ENCODE measurements around the gene NKAIN2.

Gene NKAIN2

DNA sequence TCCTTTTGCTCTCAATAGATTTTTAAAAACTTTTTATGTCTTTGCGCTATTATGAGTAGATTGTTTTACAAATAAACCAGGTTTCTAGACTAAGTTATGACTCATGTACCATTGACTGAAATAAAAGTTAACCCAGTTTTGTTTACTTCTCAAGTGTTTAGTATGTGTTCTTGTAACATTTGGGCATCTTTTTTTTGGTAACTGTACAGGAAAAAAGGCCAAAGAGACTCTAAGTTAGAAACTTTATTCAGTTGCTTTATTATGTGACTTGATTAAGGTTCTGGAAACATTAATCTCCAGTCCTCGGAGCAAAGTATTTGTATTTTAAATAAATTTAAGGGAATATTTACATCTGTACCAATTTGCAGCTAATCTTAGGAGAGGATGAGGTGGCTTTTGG is 2.9 kb downstream of the NKAIN2 start:
- DNase-seq (ENCODE audit: low read depth in 2 of 3, low spot score in 1 of 3) = no peak

DNA sequence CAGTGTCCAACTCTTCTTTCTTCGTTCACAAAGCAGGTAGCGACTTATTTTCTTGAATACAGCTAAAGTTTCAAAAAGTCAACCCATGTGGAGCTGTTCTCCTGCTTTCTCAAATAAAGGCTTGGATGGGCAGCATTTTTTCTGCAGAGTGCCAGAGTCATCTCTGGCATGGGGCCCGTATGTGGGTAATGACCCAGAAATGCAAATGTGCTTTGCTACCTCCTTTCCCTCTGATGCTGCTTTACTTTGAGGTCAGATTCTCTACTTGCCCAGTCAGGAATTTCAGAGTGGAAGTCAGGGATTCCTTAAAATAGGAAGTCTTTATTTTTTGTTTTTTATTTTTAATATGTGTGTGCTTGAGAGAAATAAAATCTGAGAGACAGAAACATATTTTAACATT is 4.9 kb downstream of the NKAIN2 start:
- DNase-seq (ENCODE audit: low read depth in 2 of 3, low spot score in 1 of 3) = no peak

DNA sequence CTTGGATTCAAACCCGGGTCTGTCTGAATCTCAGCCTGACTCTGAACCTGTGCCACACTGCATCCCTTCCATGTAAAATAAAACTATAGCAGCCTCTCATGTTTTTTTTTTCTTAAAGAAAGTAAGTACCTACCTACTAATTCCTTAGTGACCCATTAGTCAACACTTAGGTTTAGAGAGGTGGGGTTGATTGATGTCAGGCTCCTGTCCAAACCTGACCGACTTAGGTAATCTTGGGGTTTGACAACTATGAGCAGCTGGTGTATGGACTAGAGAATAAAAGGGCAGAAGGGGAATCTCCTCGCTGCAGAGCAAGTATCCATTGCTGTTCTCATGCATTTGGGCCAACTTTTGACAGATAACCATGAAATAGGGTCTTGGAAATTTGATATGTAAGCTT is 6.5 kb downstream of the NKAIN2 start:
- DNase-seq (ENCODE audit: low read depth in 2 of 3, low spot score in 1 of 3) = no peak

DNA sequence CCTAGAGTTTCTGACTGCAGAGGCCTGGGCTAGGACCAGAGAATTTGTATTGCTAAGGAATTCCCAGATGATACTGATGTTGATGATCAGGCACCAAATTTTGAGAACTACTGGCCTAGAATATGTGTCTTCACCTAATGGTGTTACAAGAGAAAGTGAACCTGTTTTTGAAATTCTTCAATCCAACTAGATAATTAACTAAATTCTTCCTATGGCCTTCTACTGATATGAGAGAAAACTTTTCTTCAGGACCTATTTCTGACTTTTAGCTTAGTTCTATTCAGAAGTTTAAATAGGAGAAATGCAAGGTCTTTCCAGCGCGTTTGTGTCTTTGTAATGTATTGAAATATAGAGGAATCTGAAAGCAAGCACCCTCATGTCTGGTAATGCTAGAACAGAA is 7.3 kb downstream of the NKAIN2 start:
- DNase-seq (ENCODE audit: low read depth in 2 of 3, low spot score in 1 of 3) = no peak

DNA sequence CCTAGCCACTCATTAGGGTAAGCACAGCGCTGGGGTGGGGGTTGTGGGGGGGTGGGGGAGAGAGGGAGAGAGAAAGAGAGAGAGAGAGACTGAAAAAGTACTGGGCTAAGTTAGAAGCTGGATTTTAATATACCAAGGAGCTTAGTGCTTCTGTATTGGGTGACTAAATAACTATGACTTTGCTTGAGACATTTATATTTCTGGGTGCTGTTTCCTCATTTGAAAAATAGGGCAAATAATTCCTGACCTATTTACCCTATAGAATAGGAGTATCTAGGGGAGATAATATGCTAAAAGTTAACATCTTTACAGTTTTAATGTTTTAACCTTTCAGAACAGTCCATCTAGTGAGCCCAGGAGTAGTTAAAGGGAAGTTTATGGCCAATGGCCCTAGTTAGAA is 7.7 kb downstream of the NKAIN2 start:
- DNase-seq (ENCODE audit: low read depth in 2 of 3, low spot score in 1 of 3) = no peak

DNA sequence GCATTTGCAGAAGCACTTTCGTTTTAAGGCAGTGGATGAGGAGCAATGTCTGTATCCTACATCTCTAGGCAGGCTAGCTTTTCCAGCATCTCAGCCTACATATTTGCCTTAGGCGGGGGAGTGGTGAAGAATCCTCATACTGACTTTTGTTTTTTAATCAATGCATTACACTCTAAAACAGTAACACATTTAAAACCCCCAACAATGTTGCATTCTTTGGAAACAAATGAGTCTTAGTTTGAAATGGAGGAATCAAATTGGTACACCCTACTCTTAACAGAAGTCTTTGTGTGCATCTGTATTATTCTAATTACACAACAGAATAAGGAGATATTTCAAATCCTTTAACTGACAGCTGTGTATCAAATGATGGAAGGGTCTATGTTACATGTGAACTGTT is 9.0 kb downstream of the NKAIN2 start:
- no peak for DNase-seq (ENCODE audit: low read depth in 2 of 3, low spot score in 1 of 3)

DNA sequence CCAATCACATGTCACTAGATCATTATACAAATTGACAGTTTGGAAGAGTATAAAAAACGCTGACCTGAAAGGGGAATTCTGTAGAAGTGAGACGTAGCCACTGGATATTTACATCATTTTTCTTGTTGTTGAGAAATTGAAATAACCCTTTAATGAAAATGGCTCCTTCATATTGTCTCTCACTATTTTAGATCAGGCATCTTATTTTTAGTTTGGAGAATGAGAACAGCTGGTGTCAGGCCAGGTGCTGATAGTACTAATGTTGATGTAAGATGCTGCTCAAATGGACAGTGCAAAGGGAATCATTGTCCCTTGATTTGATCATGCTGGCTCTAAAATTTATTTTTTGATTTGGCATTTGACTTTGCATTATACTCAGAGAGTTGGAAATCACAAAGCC is 17.4 kb downstream of the NKAIN2 start:
- no peak for DNase-seq (ENCODE audit: low read depth in 2 of 3, low spot score in 1 of 3)

DNA sequence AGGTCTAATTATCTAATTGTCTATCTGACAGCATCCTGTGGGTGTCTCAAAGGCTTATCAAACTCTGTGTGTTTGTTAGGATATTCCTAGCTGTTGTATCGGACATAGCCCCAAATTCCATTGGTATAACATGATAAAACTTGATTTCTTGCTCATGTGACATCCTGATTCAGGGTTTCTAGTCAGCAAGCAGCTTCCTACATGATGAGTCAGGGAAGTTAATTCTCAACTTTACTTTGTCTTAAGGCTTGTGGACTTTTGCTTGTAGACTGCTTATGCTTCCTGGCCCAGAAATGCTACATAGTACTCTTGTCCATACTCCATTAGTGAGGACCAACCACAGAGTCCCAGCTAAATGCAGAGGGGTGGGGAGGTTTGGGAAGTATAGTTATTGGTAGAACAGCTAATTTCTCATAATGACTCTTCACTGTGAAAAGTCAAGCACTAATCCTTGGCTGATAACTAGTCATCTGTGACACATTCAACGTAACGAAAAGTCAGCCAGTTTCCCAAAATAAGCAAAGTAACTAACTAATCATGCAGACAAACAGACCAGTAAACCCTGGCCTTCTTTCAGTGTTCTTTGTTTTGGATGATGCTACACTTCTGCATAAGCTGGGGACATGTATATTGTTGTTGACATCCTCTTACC is 25.8 kb downstream of the NKAIN2 start:
- no peak for DNase-seq (ENCODE audit: low read depth in 2 of 3, low spot score in 1 of 3)

DNA sequence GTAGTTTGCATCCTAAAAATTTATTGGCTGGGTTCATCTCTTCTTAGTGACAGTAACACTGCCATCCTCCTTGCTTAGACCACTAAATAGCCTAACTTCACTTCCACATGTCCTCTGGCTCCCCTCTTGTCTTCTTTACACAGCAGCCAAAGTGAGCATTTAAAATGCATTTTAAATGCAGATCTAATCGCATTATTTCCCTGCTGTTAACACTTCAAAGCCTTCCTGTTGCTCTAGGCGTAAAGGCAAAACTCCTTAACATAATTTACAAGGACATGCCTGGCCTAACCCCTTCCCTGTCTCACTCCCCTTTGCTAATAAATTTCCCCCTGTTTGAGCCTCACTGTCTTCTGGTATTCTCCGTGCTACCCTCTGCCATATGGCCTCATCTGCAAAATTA is 26.5 kb downstream of the NKAIN2 start:
- DNase-seq (ENCODE audit: low read depth in 2 of 3, low spot score in 1 of 3) = no peak

DNA sequence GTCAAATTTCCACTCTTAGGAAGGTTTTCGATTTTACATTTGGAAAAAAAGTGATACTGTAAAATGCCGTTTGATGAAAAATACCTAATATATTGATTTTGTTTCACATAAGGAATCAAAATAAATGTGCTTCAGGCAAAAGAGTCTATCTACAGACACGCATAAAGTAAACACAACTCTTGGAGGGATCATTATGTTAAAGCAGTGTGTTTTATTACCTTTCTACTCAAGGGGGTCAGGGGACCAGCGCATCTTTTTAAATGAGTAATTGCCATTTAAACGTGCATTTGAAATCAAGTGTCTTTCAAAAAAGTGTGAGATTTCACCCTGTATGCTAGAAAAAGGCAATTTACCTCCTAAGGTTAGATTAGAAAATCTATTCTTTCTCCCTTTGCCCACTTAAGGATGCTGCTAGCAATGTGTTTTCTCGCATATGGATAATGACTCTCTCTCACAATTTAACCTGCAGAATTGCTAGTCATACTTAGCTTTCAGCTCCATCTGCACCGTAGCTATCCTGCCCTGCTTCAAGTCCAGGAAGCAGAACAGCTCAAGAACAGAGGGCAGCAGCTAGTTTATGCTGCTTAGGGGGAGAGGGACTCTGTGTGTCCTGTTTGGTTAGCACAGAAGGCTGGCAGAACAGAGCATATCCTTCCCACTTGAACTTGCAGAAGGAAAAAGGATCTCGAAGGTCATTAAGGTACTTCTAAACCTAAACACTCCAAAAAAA is 35.0 kb downstream of the NKAIN2 start:
- no peak for DNase-seq (ENCODE audit: low read depth in 2 of 3, low spot score in 1 of 3)

DNA sequence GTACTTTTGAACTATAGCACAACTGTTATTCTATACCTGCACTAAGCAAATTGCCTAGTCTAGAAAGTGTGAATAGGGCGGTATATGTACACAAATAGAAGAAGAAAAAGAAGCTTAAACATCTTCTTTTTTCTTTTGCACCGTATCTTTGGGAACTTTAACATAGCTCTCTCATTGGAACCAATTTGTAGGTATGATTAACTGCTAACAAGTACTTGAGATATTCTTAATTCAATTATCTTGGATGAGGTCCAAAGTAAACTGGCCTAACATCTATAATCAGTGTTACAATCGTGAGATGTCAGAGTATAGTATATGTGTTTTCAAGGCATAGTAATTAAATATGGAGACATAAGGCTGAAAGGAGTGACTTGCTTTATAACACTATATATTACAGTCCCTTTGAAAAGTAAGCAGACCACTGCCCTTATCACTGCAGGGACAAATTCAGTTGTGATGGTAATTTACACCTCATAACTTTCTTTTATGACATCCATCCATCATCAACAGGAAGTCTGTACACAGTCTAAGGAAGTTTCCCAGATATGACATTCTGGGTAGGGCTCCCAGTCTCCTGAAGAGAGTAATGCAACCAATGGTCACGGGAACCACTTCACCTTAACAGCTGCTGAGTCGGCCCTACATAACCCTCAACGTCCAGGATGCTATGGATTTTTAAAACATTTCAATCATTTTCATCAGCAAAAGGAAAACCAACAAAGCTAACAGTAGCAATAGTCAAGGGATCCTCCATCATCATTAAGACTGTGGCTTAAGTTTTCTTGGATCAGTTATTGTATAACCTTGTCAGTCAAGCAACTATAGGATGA is 37.6 kb downstream of the NKAIN2 start:
- no peak for DNase-seq (ENCODE audit: low read depth in 2 of 3, low spot score in 1 of 3)

DNA sequence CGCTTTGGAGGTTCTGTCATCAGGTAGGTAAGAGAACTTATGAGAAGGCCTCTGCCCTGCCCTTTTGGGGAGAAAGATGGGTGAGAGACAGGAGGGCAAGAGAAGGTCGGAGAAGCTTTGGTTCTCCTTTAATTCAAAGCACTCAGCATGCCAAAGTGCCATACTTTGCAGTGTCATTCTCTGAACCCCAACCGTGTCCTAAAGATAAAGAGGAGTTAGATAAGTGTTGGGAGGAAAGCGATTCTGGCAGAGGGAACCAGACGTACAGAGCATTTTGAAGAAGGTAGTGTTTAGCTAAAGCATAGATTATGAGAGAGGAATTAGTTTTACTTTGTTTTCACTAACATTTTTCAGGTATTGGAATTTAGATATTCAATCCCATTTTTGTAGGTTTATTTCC is 40.3 kb downstream of the NKAIN2 start:
- DNase-seq (ENCODE audit: low read depth in 2 of 3, low spot score in 1 of 3) = no peak

DNA sequence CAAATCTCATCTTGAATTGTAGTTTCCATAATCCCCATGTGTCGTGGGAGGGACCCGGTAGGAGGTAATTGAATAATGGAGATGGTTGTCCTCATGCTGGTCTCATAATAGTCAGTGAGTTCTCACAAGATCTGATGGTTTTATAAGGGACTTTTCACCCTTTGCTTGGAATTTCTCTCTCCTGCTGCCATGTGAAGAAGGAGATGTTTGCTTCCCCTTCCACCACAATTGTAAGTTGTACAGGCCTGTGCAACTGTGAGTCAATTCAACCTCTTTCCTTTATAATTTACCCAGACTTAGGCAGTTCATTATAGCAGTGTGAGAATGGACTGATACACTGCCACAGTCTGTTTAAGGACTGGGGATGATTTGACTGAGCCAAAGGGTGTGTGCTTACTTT is 44.7 kb downstream of the NKAIN2 start:
- no peak for DNase-seq (ENCODE audit: low read depth in 2 of 3, low spot score in 1 of 3)

DNA sequence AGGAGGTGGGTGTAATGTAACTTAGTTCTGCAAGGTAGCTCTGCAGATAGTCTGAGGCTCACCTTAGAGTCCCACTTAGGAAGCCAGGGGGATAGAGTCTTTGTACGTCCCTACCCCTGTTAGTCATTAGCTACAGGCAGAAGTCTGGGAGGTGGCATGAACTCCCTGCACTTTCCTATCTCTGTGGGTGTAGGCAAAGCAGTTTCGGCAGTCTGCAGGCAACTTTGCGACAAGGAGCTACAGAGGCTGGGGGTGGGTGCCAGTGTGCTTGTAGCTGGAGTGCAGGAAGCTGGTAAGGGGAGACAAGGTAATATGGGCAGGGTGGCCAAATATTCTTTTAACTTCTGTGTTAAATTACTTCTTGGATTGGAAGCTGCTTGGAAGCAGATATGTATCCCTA is 45.7 kb downstream of the NKAIN2 start:
- no peak for DNase-seq (ENCODE audit: low read depth in 2 of 3, low spot score in 1 of 3)

DNA sequence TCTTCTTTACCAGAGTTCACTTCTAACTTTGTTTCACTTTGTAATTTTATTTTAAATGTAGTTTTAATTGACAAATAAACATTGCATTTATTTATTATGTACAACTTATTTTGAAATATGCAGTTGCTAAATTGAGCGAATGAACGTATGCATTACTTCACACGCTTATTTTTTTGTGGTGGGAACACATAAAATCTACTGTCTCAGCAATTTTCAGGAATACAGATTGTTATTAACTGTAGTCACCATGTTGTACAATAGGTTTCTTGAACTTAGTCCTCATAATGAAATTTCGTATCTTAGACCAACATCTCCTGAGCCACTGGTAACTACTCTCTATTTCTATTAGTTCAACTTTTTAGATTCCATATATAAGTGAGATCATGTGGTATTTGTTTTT is 46.9 kb downstream of the NKAIN2 start:
- DNase-seq (ENCODE audit: low read depth in 2 of 3, low spot score in 1 of 3) = no peak

DNA sequence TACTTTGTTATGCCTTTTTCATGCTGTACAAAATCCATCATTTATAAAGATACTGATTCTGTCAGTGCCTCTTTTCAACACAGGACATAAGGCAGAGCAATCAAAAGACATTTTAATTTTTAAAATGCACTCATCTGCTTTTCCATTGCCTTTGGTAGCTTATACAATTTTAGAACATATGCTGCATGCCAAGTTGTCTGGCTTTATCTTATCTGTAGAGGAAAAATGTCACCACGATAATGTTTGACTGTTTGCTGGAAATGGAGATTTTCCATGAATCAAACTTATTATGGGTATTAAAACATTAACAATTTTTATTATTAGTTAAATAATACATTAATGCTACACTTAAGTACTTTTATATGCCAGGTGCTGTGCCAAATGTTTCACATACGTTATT is 50.5 kb downstream of the NKAIN2 start:
- DNase-seq (ENCODE audit: low read depth in 2 of 3, low spot score in 1 of 3) = no peak

DNA sequence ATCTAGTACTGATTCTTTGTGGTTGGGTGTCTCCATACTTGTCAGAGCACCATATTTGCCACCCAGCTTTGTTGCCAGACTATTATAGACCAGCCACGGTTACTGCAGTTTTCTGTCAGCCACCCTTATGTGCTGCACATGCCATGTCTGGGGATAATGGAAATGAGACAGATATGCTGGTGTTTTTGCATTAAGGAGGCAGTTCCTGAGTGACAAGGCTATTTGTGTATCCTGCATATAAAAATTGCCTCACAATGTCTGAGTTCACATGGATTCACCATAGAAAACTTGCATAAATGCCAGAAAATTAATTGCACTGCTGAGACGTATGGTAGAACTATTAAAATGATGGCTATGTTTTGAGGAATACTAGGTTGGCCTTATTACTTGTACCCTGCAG is 51.8 kb downstream of the NKAIN2 start:
- no peak for DNase-seq (ENCODE audit: low read depth in 2 of 3, low spot score in 1 of 3)

DNA sequence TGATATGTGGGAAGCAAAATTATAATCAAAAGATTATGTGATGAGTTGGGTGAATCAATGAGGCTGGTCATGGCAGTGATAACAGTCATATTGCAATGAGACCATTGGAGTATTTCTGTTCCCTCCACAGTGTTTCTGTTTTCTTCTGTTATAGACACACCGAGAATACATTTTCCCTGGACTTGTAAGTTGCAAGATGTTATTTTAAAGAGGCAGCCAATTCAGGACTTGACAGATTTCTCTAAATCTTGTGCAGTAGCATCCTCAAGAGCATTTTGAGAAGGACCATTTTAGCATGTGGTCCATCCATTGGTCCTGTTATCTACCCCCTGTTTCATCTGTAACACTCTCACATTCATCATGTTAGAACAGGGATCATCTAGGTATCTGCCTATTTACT is 55.6 kb downstream of the NKAIN2 start:
- no peak for DNase-seq (ENCODE audit: low read depth in 2 of 3, low spot score in 1 of 3)

DNA sequence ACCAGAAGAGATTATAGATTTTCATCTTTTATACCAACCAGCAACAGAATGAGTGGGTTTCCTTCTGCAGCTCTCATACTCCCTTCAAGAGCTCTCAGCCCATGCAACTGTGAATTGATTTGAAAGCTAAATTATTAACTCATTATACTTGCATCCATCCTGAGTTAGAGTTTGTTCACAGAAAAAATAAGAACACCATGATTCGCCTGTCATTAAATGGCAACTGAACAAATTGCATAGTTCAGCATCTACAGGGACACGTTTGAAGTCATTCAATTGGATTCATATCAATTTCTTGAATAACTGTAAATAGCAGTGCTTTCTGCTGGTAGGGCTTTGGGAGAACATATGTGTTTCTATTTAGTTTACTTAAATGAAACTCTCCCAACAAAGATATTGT is 65.7 kb downstream of the NKAIN2 start:
- no peak for DNase-seq (ENCODE audit: low read depth in 2 of 3, low spot score in 1 of 3)

DNA sequence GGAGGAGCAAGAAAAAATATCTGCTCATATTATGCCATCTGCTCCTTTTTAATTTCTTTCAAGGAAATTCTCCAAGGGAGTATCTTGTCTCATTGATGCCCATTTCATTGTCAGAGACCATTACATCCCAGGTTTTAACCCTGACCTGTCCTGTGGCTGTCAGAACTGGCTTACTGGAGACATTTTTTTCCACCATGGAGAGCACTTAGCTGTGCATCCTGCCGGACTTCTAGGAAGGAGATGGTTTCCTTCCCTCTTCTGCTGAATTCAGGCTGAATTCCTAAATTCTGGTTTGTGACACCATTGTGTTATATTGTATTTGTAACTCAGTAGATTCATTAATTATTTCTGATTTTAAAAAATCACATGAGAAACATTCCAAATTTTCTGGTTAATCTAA is 70.3 kb downstream of the NKAIN2 start:
- no peak for DNase-seq (ENCODE audit: low read depth in 2 of 3, low spot score in 1 of 3)

DNA sequence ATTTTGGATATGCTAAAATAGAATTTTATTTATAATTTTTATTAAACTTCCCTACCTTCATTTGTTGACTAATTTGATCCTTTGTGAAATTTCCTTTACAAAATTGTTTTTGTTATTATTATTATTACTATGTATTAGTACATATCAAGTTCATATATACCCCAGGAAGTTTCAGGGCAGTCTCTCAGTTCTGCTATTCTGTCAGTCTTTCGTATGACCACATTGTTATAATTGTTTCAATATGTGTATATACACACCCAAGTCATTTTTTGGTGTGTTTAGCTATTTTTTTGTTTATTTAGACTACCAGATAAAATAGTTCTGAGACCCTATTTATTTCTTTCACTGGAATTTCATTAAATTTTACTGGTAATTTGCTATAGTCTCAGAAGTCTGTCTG is 72.1 kb downstream of the NKAIN2 start:
- DNase-seq (ENCODE audit: low read depth in 2 of 3, low spot score in 1 of 3) = no peak

DNA sequence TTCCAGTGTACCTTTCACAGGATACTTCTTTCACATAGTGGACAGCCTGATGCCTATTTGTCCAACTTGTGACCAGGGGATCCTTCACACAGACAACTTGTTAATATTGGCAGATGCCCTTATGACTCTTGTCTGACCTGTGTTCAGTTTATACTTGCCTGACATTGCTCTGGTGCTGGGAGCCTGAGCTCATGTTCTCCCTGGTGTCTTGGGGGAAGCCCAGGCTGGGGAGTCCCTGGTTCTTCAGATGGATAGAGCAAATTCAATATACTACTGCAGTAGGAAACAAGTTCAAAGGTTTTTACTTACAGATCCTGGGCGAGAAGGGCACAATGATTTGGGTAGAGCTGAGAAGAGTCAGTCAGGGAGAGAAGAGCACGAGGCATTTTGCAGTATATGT is 76.1 kb downstream of the NKAIN2 start:
- no peak for DNase-seq (ENCODE audit: low read depth in 2 of 3, low spot score in 1 of 3)

Measured in stimulated activated CD4-positive, alpha-beta T cell treated with anti-CD3 and anti-CD28 coated beads, Interleukin-12 subunit alpha, Interleukin-12 subunit beta, amount 100 ng/mL, for 48 hours (primary cell).